ENCODE results near the gene PCDHB10.
"Not testable (repeated sequence)": the region's sequence is repeated elsewhere in the genome, so short reads cannot be mapped to it uniquely, and the experiment has no call there.

PCDHB10 gene

DNA sequence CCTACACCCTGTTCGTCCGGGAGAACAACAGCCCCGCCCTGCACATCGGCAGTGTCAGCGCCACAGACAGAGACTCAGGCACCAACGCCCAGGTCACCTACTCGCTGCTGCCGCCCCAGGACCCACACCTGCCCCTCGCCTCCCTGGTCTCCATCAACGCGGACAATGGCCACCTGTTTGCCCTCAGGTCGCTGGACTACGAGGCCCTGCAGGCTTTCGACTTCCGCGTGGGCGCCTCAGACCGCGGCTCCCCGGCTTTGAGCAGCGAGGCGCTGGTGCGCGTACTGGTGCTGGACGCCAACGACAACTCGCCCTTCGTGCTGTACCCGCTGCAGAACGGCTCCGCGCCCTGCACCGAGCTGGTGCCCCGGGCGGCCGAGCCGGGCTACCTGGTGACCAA is 3.5 kb upstream of the PCDHB10 start:
- DNase-seq: not testable (repeated sequence)

- DNase-seq: not testable (repeated sequence)
Observed at GRCh38 chr5:141189131-141189530, 3.0 kb upstream of the PCDHB10 start.

DNA sequence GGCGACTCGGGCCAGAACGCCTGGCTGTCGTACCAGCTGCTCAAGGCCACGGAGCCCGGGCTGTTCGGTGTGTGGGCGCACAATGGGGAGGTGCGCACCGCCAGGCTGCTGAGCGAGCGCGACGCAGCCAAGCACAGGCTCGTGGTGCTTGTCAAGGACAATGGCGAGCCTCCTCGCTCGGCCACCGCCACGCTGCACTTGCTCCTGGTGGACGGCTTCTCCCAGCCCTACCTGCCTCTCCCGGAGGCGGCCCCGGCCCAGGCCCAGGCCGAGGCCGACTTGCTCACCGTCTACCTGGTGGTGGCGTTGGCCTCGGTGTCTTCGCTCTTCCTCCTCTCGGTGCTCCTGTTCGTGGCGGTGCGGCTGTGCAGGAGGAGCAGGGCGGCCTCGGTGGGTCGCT is 2.2 kb downstream of the PCDHB10 start:
- DNase-seq: not testable (repeated sequence)

GRCh38 chr5:141196363-141196762 is 4.2 kb downstream of the PCDHB10 start:
- no peak for DNase-seq

- DNase-seq: peak; percentile 4
Observed at GRCh38 chr5:141199359-141200235, 7.4 kb downstream of the PCDHB10 start, which contains the start of gene PCDHB11. TSS of gene PCDHB11 (plus strand) at chr5:141199627. CDS start at chr5:141199775, 148 bp downstream.

- DNase-seq: not testable (repeated sequence)
Observed at GRCh38 chr5:141201126-141201525, 9.0 kb downstream of the PCDHB10 start.

GRCh38 chr5:141201646-141202045 is 9.5 kb downstream of the PCDHB10 start:
- DNase-seq: not testable (repeated sequence)

DNA sequence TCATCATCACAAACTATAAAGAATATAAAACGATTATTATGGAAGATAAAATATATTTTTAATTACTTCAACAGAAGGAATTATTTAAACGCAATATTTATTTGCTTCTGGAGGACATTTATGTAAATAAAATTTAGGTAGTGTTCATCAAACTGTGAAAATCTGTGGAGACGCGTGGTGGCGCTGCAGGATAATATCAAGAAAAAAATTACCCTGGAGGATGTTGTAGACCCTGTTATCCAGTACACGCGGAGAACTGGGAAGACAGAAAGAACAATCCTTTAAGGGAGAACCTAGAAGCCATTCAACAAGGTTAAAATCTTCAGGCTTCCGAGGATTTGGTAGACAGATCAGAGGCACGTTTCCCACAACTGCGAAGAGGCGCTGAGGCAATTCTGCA is 16.3 kb downstream of the PCDHB10 start, which contains the start of gene PCDHB12:
Gene PCDHB12 (plus strand): TSS at position 242 of the 400 bp plus-strand sequence. CDS start 189 bp downstream, outside the sequence.
- no peak for DNase-seq

DNA sequence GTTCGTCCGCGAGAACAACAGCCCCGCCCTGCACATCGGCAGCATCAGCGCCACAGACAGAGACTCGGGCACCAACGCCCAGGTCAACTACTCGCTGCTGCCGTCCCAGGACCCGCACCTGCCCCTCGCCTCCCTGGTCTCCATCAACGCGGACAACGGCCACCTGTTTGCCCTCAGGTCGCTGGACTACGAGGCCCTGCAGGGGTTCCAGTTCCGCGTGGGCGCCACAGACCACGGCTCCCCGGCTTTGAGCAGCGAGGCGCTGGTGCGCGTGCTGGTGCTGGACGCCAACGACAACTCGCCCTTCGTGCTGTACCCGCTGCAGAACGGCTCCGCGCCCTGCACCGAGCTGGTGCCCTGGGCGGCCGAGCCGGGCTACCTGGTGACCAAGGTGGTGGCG is 18.1 kb downstream of the PCDHB10 start:
- DNase-seq: not testable (repeated sequence)

- DNase-seq: not testable (repeated sequence)
Observed at GRCh38 chr5:141210849-141211248, 18.7 kb downstream of the PCDHB10 start.

DNA sequence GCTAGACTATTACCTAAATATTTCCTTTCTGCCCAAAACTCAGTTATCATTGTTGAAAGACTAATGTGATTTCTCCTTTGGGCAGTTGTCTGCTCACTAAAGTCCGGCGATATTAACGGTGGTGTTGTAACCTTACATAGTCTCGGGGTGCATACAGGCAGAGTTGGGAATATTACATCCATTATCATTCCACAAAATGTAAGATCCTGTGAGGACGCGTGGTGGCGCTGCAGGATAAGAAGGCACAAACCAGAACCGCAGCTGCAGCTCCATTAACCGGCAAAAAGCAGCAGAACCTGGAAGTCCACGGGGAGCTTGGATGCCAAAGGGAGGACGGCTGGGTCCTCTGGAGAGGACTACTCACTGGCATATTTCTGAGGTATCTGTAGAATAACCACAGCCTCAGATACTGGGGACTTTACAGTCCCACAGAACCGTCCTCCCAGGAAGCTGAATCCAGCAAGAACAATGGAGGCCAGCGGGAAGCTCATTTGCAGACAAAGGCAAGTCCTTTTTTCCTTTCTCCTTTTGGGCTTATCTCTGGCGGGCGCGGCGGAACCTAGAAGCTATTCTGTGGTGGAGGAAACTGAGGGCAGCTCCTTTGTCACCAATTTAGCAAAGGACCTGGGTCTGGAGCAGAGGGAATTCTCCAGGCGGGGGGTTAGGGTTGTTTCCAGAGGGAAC is 21.6 kb downstream of the PCDHB10 start, which contains the start of gene PCDHB13:
Gene PCDHB13 (plus strand): TSS at position 264 of the 684 bp plus-strand sequence. CDS start 205 bp downstream, at position 469.
- not testable (repeated sequence) for DNase-seq

GRCh38 chr5:141214583-141214982 is 22.4 kb downstream of the PCDHB10 start:
- not testable (repeated sequence) for DNase-seq

- DNase-seq: not testable (repeated sequence)
Observed at GRCh38 chr5:141215504-141215903, 23.4 kb downstream of the PCDHB10 start.

- DNase-seq: not testable (repeated sequence)
Observed at GRCh38 chr5:141216035-141216434, 23.9 kb downstream of the PCDHB10 start.

- DNase-seq: peak; percentile 51
Observed at GRCh38 chr5:141223112-141223783, 31.1 kb downstream of the PCDHB10 start, which contains the start of gene PCDHB14. TSS of gene PCDHB14 (plus strand) at chr5:141223343. CDS start at chr5:141223506, 163 bp downstream.

GRCh38 chr5:141224844-141225243 is 32.7 kb downstream of the PCDHB10 start:
- DNase-seq: not testable (repeated sequence)

GRCh38 chr5:141225421-141225820 is 33.3 kb downstream of the PCDHB10 start:
- not testable (repeated sequence) for DNase-seq

DNA sequence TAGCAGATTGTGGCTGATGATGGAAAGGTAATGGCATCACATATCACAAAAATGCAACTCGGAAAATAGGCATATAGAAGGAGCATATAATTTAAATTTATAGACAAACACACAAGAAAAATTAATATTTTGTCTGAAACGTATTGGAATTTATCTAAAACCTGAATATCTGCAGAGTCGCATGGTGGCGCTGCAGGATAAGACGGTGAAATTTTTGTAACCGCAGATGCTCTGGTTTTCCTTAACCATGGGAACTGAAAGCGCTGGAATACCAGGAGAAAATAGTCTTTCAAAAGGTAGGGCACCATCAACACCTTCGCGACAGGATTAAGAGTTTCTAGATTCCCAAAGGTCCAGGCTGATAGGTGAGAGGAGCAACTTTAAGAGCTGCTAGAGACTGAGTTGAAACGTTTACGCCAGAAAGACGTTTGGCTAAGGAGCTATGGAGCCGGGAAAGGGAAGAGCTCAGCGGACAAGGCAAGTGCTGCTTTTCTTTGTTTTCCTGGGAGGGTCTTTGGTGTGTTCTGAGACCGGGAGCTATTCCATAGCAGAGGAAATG is 42.0 kb downstream of the PCDHB10 start:
- no peak for DNase-seq

DNA sequence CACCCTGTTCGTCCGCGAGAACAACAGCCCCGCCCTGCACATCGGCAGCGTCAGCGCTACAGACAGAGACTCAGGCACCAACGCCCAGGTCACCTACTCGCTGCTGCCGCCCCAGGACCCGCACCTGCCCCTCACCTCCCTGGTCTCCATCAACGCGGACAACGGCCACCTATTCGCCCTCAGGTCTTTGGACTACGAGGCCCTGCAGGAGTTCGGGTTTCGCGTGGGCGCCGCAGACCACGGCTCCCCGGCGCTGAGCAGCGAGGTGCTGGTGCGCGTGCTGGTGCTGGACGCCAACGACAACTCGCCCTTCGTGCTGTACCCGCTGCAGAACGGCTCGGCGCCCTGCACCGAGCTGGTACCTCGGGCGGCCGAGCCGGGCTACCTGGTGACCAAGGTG is 43.8 kb downstream of the PCDHB10 start:
- not testable (repeated sequence) for DNase-seq

- DNase-seq: no peak
Observed at GRCh38 chr5:141236516-141237313, 44.6 kb downstream of the PCDHB10 start.

DNA sequence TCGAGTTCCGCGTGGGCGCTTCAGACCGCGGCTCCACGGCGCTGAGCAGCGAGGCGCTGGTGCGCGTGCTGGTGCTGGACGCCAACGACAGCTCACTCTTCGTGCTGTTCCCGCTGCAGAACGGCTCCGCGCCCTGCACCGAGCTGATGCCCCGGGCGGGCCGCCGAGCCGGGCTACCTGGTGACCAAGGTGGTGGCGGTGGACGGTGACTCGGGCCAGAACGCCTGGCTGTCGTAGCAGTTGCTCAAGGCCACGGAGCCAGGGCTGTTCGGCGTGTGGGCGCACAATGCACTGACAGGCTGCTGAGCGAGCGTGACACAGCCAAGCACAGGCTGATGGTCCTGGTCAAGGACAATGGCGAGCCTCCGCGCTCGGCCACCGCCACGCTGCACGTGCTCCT is 49.3 kb downstream of the PCDHB10 start:
- no peak for DNase-seq

Measured in NCI-H446 treated with DMSO at 0.1 percent for 48 hours (cell line).